Measurements from ENCODE around the gene FRMD1. TPM values are rescaled to one million over a fixed set of nuclear protein-coding genes. Genes with fewer than 3 reads are reported as not detected.

FRMD1 gene
- total RNA-seq, 2 experiments from 2014 or later: not detected

DNA sequence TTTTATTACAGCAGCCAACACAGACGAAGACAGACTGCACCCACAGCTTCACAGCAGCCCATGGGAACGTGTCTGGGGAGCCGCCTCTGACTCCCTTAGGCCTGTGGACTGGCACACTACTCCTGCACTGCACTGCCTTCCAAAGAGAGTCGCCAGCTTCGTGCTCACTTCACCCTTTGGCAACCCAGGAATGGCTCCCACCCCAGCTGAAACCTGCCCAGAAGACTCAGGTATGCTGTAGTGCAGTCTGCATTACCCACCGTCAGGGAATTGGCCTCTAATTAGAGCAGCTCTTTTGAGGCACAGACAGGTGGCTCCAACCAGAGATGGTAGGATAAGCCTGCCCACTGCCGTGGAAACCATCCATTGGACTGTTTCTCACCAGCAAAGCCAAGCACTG lies 39.9 kb upstream of the FRMD1 start:
- DNase-seq (no peak), ATAC-seq (ENCODE audit: low read depth) (no peak)
- peaks cover 8% of the 10 kb centered on the region for H3K9me3 Mint-ChIP-seq
- H3K27me3 Mint-ChIP-seq: no peaks in the 10 kb centered on the region
- H3K27ac Mint-ChIP-seq: no peak overlapping the region
- POLR2A ChIA-PET: no interaction called here
- H3K36me3 Mint-ChIP-seq: no peaks in the 10 kb centered on the region
- no peak overlapping the region for H3K4me3 Mint-ChIP-seq
- no peaks in the 10 kb centered on the region for H3K4me1 Mint-ChIP-seq

DNA sequence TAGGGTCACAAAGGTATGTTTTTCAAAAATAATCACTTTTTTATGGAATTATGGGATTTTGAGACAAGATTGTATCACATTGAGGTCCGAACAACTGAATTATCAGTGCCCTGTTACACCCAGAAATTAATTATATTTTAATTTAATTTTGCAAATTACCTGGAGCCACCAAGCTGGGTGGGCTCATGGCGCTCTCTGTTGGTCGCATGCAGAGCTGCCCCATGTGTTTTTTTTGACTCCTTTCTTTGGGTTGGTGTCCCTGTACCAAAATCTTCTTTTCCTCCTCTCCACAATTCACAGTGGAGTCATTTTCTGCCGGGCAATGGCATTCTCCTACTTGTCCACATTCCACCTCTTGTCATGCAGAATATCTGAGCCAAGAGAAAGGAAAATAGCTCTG lies 38.9 kb upstream of the FRMD1 start:
- no peaks in the 10 kb centered on the region for H3K4me1 Mint-ChIP-seq
- ATAC-seq (ENCODE audit: low read depth): no peak
- no peak overlapping the region for H3K27ac Mint-ChIP-seq
- POLR2A ChIA-PET: no interaction called here
- H3K36me3 Mint-ChIP-seq: no peaks in the 10 kb centered on the region
- DNase-seq: no peak
- H3K27me3 Mint-ChIP-seq: no peaks in the 10 kb centered on the region
- no peak overlapping the region for H3K4me3 Mint-ChIP-seq
- H3K9me3 Mint-ChIP-seq: peaks cover 7% of the 10 kb centered on the region

DNA sequence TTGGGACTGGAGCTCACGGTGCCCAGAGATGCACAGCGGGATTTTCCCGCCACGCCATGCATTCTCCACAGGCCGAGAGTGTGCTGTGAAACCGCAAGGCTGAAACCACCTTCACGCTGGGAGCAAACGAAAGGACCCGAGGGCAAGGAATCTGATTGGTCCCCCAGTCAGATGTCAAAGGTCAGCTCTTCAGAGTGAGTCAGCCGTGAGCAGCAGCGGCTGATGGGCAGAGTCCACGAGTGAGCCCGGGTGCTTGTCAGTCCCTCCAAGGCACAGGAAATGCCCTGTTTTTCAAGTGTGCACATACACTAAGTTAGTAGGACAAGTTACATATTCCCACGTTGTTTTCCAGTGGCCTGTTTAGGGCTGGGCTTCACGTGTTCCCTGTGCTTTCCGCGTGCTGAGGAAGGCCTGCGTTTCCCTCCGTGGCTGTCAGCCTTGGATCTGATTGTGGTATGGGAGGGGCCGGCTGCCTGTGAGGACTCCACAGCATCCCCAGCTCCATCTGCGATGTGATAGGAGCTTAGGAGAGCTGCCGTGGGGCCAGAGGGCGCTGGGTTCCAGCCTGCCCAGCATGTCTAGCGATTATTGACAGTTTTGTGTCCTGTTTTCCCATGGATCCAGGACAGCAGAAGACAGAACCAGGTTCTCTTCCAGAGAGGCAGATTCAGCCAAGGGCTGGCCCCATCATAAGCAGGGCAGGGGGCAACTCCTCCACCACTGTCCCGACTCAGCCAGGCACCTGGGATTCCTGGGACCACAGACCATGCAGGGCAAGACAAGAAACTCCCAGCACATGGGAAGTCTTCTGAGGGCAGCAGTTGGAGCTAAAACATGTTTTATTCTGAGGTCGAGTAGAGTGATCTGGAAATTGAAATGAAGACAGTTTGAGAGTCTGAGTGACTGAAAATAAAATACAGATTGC lies 38.2 kb upstream of the FRMD1 start:
- DNase-seq (no peak), ATAC-seq (ENCODE audit: low read depth) (no peak)
- Mint-ChIP-seq H3K27me3 (no peaks in the 10 kb centered on the region), H3K27ac (no peak overlapping the region), H3K4me1 (no peaks in the 10 kb centered on the region), H3K4me3 (no peak overlapping the region), H3K9me3 (peaks cover 5% of the 10 kb centered on the region), H3K36me3 (no peaks in the 10 kb centered on the region)
- POLR2A ChIA-PET: no interaction called here

DNA sequence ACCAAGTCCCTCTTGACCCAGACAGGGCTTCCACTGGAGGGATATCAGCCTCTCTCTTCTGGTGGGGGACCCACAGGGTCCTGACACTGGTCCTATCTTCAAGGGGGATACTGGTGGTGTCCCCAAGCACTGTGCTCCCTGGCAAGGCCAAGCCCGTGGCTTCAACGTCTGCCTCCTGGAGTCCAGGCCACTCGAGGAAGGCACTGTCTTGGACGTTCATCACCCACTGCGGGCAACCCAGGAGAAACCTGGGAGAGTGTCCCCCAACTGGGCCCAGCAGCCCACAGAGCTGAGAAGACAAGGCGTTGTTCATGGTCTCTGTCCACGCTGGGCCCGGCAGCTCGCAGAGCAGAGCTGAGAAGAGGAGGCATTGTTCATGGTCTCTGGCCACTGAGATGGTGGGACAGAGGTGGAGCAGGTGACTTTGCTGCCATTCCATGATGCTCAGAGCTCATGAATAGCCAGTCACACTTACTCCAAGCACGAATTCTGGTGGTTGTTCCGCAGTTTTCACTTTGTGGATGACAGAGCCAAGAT lies 37.5 kb upstream of the FRMD1 start:
- H3K36me3 Mint-ChIP-seq: no peaks in the 10 kb centered on the region
- POLR2A ChIA-PET: no interaction called here

DNA sequence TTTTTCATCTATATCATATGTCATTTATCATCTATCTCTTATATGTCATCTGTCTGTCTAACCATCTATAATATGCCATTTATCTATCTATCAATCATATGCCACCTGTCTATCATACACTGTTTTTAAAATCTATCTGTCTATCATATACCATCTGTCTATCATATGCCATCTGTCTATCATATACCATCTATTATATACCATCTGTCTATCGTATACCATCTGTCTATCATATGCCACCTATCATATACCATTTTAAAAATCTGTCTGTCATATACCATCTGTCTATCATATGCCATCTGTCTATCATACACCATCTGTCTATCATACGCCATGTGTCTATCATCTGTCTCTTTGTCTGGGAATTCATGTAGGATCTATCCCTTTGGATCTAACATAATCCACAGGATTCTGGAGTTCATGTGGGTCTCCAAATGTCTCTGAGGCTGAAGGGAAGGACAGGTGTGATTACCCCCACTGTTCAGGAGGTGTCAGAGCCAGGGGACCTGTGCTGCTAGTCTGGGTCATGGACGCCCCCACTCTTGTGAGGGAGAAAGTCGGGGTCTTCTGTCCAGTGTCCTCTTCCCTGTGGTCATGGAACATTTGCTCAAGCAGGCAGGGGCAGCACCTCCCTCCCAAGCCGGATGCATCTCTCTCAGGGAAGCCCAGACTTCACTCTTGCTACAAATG lies 36.9 kb upstream of the FRMD1 start:
- Mint-ChIP-seq H3K27ac (no peak overlapping the region), H3K9me3 (peaks cover 4% of the 10 kb centered on the region), H3K36me3 (no peaks in the 10 kb centered on the region), H3K27me3 (no peaks in the 10 kb centered on the region), H3K4me3 (no peak overlapping the region), H3K4me1 (no peaks in the 10 kb centered on the region)
- POLR2A ChIA-PET: no interaction called here
- DNase-seq: no peak
- no peak for ATAC-seq (ENCODE audit: low read depth)

More for the DNA sequence above, 37.5 kb upstream of the FRMD1 start:
- DNase-seq (no peak), ATAC-seq (ENCODE audit: low read depth) (no peak)
- H3K27me3 Mint-ChIP-seq: no peaks in the 10 kb centered on the region
- H3K9me3 Mint-ChIP-seq: peaks cover 5% of the 10 kb centered on the region
- H3K4me3 Mint-ChIP-seq: no peak overlapping the region
- no peaks in the 10 kb centered on the region for H3K4me1 Mint-ChIP-seq
- H3K27ac Mint-ChIP-seq: no peak overlapping the region

DNA sequence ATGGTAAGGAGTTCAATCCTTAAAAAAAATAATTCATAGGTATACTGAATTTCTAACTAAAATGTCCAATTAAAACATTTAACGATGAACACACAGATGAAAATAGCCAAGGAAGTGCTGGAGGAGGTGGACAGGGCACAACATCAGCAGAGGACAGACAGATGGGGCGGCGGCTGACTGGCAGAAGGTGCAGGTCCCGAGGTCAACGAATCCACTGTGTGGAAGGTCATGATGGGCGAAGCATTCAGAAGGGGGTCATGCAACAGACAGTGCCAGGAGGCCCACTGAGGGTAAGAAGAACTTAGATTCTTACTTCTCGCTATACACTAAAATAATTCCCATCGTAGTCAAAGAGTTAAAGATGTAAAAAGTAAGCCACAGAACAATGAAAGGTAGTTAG lies 34.2 kb upstream of the FRMD1 start:
- ATAC-seq (ENCODE audit: low read depth) (no peak), DNase-seq (no peak)
- Mint-ChIP-seq H3K4me1 (no peaks in the 10 kb centered on the region), H3K27me3 (no peaks in the 10 kb centered on the region), H3K36me3 (no peaks in the 10 kb centered on the region), H3K4me3 (no peak overlapping the region), H3K9me3 (peaks cover 4% of the 10 kb centered on the region), H3K27ac (no peak overlapping the region)
- POLR2A ChIA-PET: no interaction called here

DNA sequence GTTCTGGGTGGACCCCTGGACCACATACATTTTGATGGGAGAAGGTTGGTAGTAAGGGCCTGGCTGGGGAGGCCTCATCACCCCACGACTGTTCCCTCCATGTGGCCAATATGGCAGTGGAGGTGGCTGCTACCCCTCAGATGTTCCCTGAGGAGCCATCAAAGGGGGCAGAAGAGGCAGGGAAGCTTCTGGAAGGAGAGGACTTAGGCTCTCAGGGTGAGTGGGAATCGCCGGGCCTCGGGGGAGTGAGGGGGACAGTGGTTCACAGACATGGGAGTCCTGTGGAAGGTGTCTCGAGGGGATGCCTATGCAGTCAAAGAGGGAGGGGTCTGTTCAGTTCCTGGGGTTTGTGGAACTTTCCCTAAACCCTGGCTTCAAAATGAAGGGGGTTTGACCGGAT lies 32.9 kb upstream of the FRMD1 start:
- H3K27me3 Mint-ChIP-seq: no peaks in the 10 kb centered on the region
- H3K4me1 Mint-ChIP-seq: no peaks in the 10 kb centered on the region
- peaks cover 4% of the 10 kb centered on the region for H3K9me3 Mint-ChIP-seq
- no peaks in the 10 kb centered on the region for H3K36me3 Mint-ChIP-seq
- no peak overlapping the region for H3K4me3 Mint-ChIP-seq
- DNase-seq (no peak), ATAC-seq (ENCODE audit: low read depth) (no peak)
- POLR2A ChIA-PET: no interaction called here
- H3K27ac Mint-ChIP-seq: no peak overlapping the region

DNA sequence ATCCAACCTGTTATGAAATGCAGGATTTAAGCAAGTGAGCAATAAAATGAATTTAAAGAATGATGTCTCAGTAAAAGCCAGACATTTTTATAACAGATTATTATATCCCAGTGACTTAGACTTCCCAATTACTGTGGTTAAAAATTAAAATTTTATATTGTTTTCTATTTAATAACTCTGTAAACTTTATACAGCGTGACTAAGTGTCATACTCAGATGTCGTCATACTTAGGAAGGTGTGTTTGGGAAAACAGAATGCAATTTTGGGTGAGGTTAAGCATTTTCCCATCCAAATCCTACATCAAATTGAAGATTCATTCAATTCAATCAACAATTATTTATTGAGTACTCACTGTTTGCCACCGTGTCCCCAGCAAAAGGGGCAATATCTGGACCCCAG lies 31.4 kb upstream of the FRMD1 start:
- ATAC-seq (ENCODE audit: low read depth) (no peak), DNase-seq (no peak)
- Mint-ChIP-seq H3K27me3 (peaks cover 2% of the 10 kb centered on the region), H3K9me3 (peaks cover under 1% of the 10 kb centered on the region), H3K36me3 (no peaks in the 10 kb centered on the region), H3K4me1 (no peaks in the 10 kb centered on the region), H3K27ac (no peak overlapping the region), H3K4me3 (no peak overlapping the region)
- POLR2A ChIA-PET: no interaction called here

DNA sequence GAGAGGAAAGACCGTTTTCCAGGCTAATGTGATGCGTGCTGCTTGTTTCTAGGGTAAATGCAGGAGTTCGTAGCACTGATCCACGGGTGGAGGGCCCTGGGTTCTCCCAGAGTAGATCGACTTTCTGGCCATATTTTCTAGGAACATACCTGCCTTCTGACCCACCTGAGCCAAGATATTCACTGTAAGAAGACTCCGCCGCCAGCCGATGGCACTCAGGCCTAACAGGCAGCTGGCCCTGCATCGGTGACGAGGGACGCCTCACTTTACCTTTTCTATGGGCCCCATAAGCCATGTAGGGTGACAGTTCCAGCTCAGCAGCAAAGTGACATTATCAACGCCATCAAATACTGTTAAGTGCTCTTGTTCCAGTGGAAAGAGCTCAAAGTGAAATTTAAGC lies 30.2 kb upstream of the FRMD1 start:
- no peak overlapping the region for H3K4me3 Mint-ChIP-seq
- POLR2A ChIA-PET: no interaction called here
- H3K27ac Mint-ChIP-seq: no peak overlapping the region
- no peaks in the 10 kb centered on the region for H3K36me3 Mint-ChIP-seq
- H3K4me1 Mint-ChIP-seq: no peaks in the 10 kb centered on the region
- DNase-seq (no peak), ATAC-seq (ENCODE audit: low read depth) (no peak)
- peaks cover 11% of the 10 kb centered on the region for H3K27me3 Mint-ChIP-seq
- H3K9me3 Mint-ChIP-seq: no peaks in the 10 kb centered on the region

DNA sequence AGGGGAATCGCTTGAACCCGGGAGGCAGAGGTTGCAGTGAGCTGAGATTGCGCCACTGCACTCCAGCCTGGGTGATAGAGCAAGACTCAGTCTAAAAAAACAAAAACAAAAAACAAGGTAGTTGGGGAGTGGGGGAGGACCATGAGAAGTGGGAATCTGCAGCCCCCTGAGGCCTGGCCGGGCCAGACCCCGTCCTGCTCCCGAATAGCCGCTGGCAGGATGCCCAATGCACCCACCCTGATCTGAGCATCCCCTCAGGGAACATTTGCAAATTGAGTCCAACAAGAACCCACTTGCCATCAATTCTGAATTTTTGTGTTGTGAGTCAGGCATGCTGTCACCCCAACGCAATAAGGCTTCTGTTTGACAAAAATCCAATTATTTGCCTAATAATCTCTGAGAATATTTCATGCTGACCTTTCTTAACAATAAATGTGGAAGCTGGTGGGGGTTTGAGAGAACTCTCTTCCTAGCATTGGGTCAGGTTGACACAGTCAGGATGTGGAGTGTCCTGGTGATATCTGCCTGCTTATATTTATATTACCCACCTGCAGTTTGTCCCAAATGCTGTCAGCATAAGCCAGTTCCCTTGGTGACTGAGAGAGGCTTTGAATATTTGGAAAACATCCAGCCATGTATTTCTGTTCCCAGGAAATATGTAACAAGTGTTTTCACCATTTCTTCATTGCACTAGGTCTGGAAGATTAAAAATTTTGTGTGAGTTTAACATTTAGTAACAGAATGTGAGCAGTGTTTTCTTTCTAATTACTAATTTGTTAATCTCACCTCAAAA lies 28.4 kb upstream of the FRMD1 start:
- POLR2A ChIA-PET: no interaction called here
- ATAC-seq (ENCODE audit: low read depth) (no peak), DNase-seq (no peak)
- Mint-ChIP-seq H3K9me3 (no peaks in the 10 kb centered on the region), H3K36me3 (no peaks in the 10 kb centered on the region), H3K27ac (no peak overlapping the region), H3K27me3 (peaks cover 24% of the 10 kb centered on the region), H3K4me3 (no peak overlapping the region), H3K4me1 (no peaks in the 10 kb centered on the region)

DNA sequence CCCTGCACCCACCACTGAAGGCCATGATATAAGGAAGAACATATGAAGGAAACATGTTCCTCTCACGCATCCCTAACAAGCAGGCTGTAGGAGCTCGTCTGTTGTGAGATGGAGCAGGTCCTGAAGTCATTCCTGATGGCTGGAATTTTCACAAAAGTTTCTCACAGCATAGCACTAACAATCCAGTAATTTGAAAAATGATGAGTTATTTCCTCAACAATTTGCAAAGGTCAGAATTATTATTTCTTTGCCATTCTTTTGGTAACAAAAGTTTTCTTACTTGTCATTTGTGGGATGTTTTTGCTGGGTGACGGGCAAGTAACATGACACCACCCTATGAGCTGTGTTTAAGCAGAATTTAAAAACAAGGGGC lies 27.6 kb upstream of the FRMD1 start:
- H3K4me1 Mint-ChIP-seq: no peaks in the 10 kb centered on the region
- ATAC-seq (ENCODE audit: low read depth) (no peak), DNase-seq (no peak)
- no peak overlapping the region for H3K27ac Mint-ChIP-seq
- POLR2A ChIA-PET: no interaction called here
- H3K27me3 Mint-ChIP-seq: peaks cover 31% of the 10 kb centered on the region
- H3K4me3 Mint-ChIP-seq: no peak overlapping the region
- no peaks in the 10 kb centered on the region for H3K9me3 Mint-ChIP-seq
- H3K36me3 Mint-ChIP-seq: no peaks in the 10 kb centered on the region

DNA sequence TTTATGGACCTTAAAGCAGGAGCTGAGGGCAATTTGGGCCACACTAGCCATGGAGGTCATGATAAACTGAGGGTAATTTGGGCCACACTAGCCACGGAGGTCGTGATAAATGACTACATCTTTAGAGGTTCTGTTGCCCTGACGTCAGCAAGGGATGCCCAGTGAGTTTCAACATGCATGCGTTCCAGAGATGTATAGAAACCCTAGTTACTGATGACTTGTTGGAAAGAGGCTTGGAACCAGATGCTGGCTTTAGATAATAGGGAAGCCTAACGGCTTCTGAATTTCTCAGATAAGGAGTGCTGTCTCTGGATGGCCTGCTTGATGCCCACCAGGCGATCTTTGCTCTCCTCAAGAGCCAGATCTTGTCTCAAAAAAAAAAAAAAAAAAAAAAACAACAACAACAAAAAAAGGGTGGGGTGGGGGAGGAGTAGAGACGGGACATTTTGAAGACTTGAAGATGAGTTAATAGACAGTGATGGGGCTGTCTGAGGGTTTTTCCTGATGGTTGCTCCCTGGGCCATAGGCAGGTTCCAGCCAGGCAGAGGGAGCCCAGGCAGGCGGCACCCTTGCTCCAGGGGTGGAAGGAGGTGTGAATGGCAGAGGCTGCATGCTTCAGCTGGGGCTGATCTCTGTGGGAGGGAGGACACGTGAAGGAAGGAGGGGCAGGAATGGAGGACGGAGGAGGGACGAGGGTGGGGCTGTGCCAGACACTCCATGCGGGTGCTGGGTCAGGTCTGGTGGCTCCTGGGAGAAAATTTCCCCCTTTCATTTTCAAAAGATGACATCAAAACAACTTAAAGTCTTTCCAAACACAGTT lies 27.0 kb upstream of the FRMD1 start:
- POLR2A ChIA-PET: no interaction called here
- H3K27me3 Mint-ChIP-seq: peaks cover 31% of the 10 kb centered on the region
- no peak overlapping the region for H3K4me3 Mint-ChIP-seq
- no peaks in the 10 kb centered on the region for H3K4me1 Mint-ChIP-seq
- DNase-seq (no peak), ATAC-seq (ENCODE audit: low read depth) (no peak)
- no peaks in the 10 kb centered on the region for H3K36me3 Mint-ChIP-seq
- no peaks in the 10 kb centered on the region for H3K9me3 Mint-ChIP-seq
- no peak overlapping the region for H3K27ac Mint-ChIP-seq

DNA sequence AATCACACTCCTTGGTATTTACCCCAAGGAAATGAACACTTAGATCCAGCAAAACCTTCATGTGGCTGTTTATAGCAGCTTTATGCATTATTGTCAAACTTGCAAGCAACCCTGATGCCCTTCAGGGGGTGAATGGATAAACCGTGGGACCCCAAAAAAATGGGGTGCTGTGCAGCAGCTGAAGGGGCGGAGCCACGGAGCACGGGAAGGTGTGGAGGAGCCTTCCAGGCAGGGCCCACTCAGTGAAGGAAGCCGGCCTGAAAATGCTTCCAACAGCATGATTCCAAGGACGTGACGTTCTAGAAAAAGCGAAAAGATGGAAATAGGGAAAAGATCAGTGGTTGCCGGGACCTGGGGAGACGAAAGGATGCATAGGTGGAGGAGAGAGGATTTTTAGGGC lies 25.6 kb upstream of the FRMD1 start:
- H3K27ac Mint-ChIP-seq: no peak overlapping the region
- DNase-seq (no peak), ATAC-seq (ENCODE audit: low read depth) (no peak)
- H3K4me3 Mint-ChIP-seq: no peak overlapping the region
- peaks cover 36% of the 10 kb centered on the region for H3K27me3 Mint-ChIP-seq
- no peaks in the 10 kb centered on the region for H3K4me1 Mint-ChIP-seq
- H3K36me3 Mint-ChIP-seq: no peaks in the 10 kb centered on the region
- POLR2A ChIA-PET: no interaction called here
- H3K9me3 Mint-ChIP-seq: no peaks in the 10 kb centered on the region

Data from activated naive CD8-positive, alpha-beta T cell treated with anti-CD3 and anti-CD28 coated beads, Interleukin-2, amount 10 ng/mL, durations not matched to agents 7 days and 5 days (primary cell).